Measurements from ENCODE around the gene GADD45GIP1. TPM values are rescaled to one million over a fixed set of nuclear protein-coding genes. Genes with fewer than 3 reads are reported as not detected.

GADD45GIP1 gene
- polyA plus RNA-seq, 2 of the 4 experiments (the other 2 are of a cell fraction): 26.4 to 31.1 TPM

DNA sequence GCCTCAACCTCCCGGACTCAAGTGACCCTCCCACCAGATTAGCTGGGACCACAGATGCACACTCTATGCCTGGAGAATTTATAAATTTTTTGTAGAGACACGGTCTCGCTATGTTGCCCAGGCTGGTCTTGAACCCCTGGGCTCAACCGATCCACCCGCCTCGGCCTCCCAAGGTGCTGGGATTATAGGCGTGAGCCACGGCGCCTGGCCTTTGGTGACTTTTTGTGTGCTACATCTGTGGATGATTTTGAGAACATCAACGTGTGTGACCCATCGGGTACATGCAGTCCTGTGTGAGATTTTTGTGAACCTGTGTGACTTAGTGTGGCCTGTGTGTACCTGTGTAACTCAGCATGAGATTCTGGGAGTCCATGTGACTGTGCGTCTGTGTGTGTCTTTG, 29.7 kb upstream of the GADD45GIP1 start:
- ChIA-PET CTCF (interaction anchor here (1.5 to 16.3 kb wide), 4 partner anchors 9 to 106 kb away, joined by 6 to 309 read pairs (median 67); no protein-coding TSS in a partner anchor), POLR2A (no interaction called here)
- 0 out of 3 replicates have a peak, but pooled peaks cover 3% of the 10 kb centered on the region for H3K4me1 ChIP-seq
- H3K27ac ChIP-seq: no peak overlapping the region
- whole genome bisulfite sequencing (ENCODE audit: missing lambda C conversion rate): 92% methylated on average over 12 of the region's 12 CpGs
- no peak overlapping the region for H3K4me2 ChIP-seq
- H3K4me3 ChIP-seq: no peak overlapping the region
- FAIRE-seq (no peak), ATAC-seq (no peak), DNase-seq (ENCODE audit: low read depth in 1 of 2, low spot score in 1 of 2) (no peak)
- no peaks in the 10 kb centered on the region for H3K9me3 ChIP-seq
- TF ChIP-seq, protein P1, sequence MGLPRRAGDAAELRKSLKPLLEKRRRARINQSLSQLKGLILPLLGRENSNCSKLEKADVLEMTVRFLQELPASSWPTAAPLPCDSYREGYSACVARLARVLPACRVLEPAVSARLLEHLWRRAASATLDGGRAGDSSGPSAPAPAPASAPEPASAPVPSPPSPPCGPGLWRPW (IDR thresholded peaks at IDR 0.05): no peak
- no peak for TF ChIP-seq TP53 (CRISPR knock-in tag; IDR thresholded peaks at IDR 0.05)
- TF ChIP-seq, protein P2, sequence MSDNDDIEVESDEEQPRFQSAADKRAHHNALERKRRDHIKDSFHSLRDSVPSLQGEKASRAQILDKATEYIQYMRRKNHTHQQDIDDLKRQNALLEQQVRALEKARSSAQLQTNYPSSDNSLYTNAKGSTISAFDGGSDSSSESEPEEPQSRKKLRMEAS (IDR thresholded peaks at IDR 0.05): no peak
- TF ChIP-seq HOXB13 (CRISPR knock-in tag; IDR thresholded peaks at IDR 0.05; ENCODE audit: low read depth): no peak
- TF ChIP-seq CHD2 (IDR thresholded peaks at IDR 0.05; ENCODE audit: low read length, partially characterized antibody): no peak
- TF ChIP-seq KDM1A (IDR thresholded peaks at IDR 0.05; ENCODE audit: low read depth): no peak

DNA sequence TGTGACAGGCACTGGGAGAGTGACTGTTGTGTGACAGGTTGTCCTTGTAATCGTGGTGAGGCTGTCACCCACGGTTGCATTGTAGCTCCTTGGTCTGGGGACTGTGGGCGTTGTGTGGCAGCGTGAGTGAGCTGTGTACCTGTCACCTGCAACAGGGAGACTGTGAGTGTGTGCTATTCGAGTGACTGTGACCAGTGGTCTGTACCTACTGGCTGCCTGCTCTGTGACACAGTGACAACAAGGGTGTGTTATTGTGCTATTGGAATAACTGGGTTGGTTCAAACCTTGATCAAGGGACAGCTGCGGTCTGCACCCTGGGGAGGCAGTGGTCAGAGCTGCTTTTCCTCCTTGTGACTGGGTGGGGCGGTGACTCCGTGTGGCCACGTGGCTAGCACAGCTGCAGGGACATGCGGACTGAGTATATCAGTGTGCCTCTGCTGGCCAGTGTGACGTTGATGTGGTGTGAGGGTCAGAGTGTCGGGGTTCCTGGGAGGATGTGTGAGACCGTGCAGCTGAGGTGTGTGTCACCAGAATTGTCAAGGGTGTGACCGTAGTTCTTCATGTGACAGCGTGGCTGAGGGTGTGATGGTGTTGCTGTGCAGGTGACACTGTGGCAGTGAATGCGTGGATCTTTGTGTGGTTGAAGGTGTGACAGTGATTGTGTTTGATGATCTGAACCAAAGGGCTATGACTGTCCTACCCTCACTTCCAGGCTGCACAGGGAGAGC, 28.2 kb upstream of the GADD45GIP1 start:
- FAIRE-seq: no peak

DNA sequence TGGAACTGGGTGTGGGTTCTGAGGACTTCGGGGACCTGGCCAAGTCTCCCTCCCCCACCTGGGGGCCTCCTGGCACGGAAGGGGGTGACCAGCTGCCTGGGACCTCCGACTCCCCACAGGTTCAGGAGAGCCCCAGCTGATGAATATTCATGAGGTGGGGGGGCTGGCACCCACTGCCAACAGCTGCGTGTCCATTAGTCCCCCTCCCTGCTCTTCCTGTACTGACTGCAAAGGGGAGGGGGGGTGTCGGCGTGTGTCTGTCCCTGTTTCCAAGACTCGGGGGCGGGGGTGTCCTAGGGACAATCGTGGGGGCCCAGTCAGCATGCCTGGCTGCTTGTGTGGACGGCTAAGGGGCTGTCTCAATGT, 27.6 kb upstream of the GADD45GIP1 start:
- ChIA-PET CTCF (interaction anchor here (0.8 to 16.3 kb wide), 8 partner anchors 9 to 108 kb away, joined by 3 to 309 read pairs (median 8); no protein-coding TSS in a partner anchor), POLR2A (interaction anchor here (1.2 kb wide), 1 partner anchor 69 kb away, joined by 3 read pairs; no protein-coding TSS in a partner anchor)
- no peaks in the 10 kb centered on the region for H3K9me3 ChIP-seq
- WGBS (ENCODE audit: missing lambda C conversion rate): 17% methylated on average over 3 of the region's 10 CpGs
- ATAC-seq (no peak), FAIRE-seq (no peak), DNase-seq (ENCODE audit: low read depth in 1 of 2, low spot score in 1 of 2) (no peak)
- H3K27ac ChIP-seq: no peak overlapping the region; a peak in 1 of 6 replicates
- TF ChIP-seq CHD2 (IDR thresholded peaks at IDR 0.05; ENCODE audit: low read length, partially characterized antibody) (no peak), PHF8 (IDR thresholded peaks at IDR 0.05; ENCODE audit: borderline replicate concordance, low read depth) (no peak), RARB (CRISPR knock-in tag; IDR thresholded peaks at IDR 0.05) (no peak), JUNB (IDR thresholded peaks at IDR 0.05) (no peak), NFE2L2 (conservative IDR thresholded peaks at IDR 0.05; ENCODE audit: low read length) (no peak), EHF (CRISPR knock-in tag; IDR thresholded peaks at IDR 0.05) (no peak), CHD4 (IDR thresholded peaks at IDR 0.05; ENCODE audit: borderline replicate concordance) (no peak), RAD21 (conservative IDR thresholded peaks at IDR 0.05 in 1 of 2, IDR thresholded peaks at IDR 0.05 in 1 of 2) (no peak)
- 0 out of 3 replicates have a peak, but pooled peaks cover 3% of the 10 kb centered on the region for H3K4me1 ChIP-seq
- H3K4me2 ChIP-seq: no peak overlapping the region
- H3K4me3 ChIP-seq: no peak overlapping the region

More for the DNA sequence above, 28.2 kb upstream of the GADD45GIP1 start:
- no peak overlapping the region for H3K4me3 ChIP-seq
- H3K4me2 ChIP-seq: no peak overlapping the region
- peak; percentile 6 to 44; a peak in 3 of 6 replicates for ATAC-seq
- H3K4me1 ChIP-seq: 0 out of 3 replicates have a peak, but pooled peaks cover 3% of the 10 kb centered on the region
- TF ChIP-seq, protein P3, sequence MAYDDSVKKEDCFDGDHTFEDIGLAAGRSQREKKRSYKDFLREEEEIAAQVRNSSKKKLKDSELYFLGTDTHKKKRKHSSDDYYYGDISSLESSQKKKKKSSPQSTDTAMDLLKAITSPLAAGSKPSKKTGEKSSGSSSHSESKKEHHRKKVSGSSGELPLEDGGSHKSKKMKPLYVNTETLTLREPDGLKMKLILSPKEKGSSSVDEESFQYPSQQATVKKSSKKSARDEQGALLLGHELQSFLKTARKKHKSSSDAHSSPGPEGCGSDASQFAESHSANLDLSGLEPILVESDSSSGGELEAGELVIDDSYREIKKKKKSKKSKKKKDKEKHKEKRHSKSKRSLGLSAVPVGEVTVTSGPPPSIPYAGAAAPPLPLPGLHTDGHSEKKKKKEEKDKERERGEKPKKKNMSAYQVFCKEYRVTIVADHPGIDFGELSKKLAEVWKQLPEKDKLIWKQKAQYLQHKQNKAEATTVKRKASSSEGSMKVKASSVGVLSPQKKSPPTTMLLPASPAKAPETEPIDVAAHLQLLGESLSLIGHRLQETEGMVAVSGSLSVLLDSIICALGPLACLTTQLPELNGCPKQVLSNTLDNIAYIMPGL (CRISPR knock-in tag; IDR thresholded peaks at IDR 0.05; ENCODE audit: borderline replicate concordance): no peak
- no peak for TF ChIP-seq MAFK (IDR thresholded peaks at IDR 0.05; ENCODE audit: partially characterized antibody)
- TF ChIP-seq PHF8 (IDR thresholded peaks at IDR 0.05; ENCODE audit: borderline replicate concordance, low read depth): no peak
- TF ChIP-seq GATA3 (IDR thresholded peaks at IDR 0.05; ENCODE audit: borderline replicate concordance): no peak
- no peak for TF ChIP-seq CHD4 (IDR thresholded peaks at IDR 0.05; ENCODE audit: borderline replicate concordance)
- TF ChIP-seq, protein P4, sequence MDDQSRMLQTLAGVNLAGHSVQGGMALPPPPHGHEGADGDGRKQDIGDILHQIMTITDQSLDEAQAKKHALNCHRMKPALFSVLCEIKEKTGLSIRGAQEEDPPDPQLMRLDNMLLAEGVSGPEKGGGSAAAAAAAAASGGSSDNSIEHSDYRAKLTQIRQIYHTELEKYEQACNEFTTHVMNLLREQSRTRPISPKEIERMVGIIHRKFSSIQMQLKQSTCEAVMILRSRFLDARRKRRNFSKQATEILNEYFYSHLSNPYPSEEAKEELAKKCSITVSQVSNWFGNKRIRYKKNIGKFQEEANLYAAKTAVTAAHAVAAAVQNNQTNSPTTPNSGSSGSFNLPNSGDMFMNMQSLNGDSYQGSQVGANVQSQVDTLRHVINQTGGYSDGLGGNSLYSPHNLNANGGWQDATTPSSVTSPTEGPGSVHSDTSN (IDR thresholded peaks at IDR 0.05): no peak
- TF ChIP-seq TP53 (CRISPR knock-in tag; IDR thresholded peaks at IDR 0.05): no peak
- no peak for TF ChIP-seq JUN (IDR thresholded peaks at IDR 0.05)
- TF ChIP-seq FOSB (CRISPR knock-in tag; IDR thresholded peaks at IDR 0.05): no peak
- no peak for TF ChIP-seq POLR2A (IDR thresholded peaks at IDR 0.05; ENCODE audit: low read length)
- TF ChIP-seq ZSCAN20 (CRISPR knock-in tag; IDR thresholded peaks at IDR 0.05): no peak
- no peak for TF ChIP-seq MAZ (IDR thresholded peaks at IDR 0.05; ENCODE audit: borderline replicate concordance, low read depth, low read length)
- no peak for TF ChIP-seq ZNF302 (CRISPR knock-in tag; IDR thresholded peaks at IDR 0.05)
- no peaks in the 10 kb centered on the region for H3K9me3 ChIP-seq
- WGBS (ENCODE audit: missing lambda C conversion rate): 56% methylated on average over 13 of the region's 16 CpGs
- no peak overlapping the region for H3K27ac ChIP-seq
- CTCF ChIA-PET: interaction anchor here (0.8 to 16.3 kb wide), 8 partner anchors 8 to 108 kb away, joined by 3 to 309 read pairs (median 8); no protein-coding TSS in a partner anchor
- POLR2A ChIA-PET: interaction anchor here (1.2 kb wide), 1 partner anchor 69 kb away, joined by 3 read pairs; no protein-coding TSS in a partner anchor
- DNase-seq (ENCODE audit: low read depth in 1 of 2, low spot score in 1 of 2): no peak
